Measurements from ENCODE around the gene ATP8B4. TPM values are rescaled to one million over a fixed set of nuclear protein-coding genes. Genes with fewer than 3 reads are reported as not detected.

Gene ATP8B4
- total RNA-seq, 1 experiment from 2014 or later: 4.2 TPM

DNA sequence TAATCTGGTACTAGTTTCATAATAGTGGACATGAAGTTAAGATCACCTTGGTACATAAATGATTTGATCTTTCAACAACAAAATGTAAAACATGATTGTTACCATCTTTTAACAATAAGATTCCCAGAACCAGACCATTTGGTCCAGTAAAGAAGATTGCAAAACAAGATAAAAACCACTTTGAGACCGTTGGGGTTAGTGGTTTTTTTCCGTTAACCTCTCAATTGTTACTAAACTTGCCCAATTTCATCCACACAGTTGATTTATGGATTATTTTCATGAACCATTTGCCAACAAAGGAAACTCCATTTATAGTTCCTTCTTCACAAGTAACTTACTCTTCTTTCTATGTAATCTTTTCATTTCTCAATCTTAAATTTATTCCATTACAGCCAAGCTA, 53.8 kb downstream of the ATP8B4 start:
- DNase-seq (ENCODE audit: extremely low read depth, low read depth): no peak

DNA sequence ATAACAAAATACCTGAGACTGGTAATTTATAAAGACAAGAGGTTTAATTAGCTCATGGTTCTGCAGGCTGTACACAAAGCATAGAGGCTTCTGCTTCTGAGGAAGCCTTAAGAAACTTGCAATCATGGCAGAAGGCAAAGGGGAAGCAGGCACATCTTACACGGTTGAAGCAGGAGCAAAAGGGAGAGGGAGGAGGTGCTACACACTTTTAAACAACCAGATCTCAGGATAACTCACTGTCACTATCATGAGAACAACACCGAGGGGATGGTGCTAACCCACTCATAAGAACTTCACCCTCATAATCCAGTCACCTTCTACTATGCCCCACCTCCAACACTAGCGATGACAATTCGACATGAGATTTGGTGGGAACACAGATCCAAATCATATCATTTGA, 54.4 kb downstream of the ATP8B4 start:
- DNase-seq (ENCODE audit: extremely low read depth, low read depth): no peak

DNA sequence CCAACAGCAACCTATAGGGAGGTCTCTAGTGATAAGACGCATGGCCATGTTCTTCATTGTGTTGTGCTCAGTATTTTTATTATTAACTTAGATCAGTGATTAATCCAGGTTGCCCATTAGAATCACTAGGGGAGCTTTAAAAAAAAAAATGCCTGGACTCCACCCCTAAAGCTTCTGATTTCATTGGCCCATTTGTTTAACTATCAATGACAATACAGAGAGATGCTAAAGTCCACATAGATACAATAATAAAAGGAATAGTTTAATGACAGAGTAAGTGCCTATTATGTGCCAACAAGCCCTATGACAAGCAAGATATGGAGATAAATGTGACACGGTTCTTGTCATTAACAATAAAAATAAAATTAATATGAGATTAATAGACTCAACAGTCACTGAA, 55.8 kb downstream of the ATP8B4 start:
- no peak for DNase-seq (ENCODE audit: extremely low read depth, low read depth)

DNA sequence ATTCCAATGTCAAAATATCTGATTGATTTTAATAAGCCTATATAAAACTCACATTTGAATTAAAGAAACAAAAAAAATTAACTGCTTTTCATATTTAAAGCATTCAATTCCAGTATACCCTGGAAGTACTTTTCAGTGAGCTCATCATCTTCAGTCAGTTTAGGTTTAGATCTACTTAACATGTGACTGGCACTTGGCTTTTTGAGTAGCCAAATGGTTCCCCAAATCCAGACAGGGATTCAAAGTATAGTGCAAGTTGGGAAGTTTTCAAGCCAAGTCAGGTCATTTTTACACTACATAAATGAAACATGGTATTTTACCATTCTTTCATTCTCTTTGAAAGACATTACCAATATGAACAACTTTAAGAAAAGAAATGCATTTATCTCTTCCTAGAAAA, 57.5 kb downstream of the ATP8B4 start:
- no peak for DNase-seq (ENCODE audit: extremely low read depth, low read depth)

DNA sequence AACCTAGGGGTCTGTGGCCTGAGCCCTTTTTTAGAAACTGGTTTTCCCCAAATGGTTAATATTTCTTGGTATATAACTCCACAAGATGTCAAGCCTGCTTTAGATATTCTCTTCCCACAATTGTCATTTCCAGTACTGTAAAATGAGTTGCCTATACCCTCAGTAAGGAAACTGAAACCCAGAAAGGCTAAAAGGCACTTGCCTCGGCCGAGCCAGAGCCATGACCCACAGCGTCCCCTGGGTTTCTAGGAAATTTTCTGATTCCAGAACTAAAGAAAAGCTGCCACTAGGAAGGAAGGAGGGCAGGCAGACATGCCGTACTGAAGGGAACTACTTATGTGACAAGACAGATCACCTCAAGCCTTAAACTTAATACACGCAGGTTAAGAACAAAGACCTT, 59.1 kb downstream of the ATP8B4 start:
- DNase-seq (ENCODE audit: extremely low read depth, low read depth): no peak

DNA sequence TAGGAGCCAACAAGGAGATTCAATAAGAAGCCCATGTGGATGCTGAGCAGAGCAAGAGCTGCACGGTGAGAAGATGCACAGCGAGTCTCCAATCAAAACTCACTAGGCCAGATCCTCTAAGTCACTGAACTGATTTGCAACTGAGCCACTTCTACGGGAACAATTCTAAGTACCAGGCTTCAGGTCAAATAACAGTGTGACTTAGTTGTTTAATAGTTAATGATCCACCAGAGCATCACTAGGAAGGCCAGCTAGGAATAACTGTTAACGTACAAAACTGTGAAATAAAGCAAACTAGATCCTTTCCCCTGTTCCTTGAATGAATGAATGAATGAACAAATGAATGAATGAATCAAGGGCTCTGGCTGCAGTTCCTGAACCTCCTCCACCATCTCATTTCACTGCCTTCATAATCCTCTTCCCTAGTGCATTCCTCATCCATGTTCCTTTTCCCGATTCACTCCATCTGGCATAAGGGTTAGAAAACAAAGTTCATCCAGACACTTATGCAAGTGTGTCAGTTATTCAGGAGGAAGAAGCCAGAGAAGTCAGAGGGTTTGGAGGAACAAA, 59.7 kb downstream of the ATP8B4 start:
- no peak for DNase-seq (ENCODE audit: extremely low read depth, low read depth)

DNA sequence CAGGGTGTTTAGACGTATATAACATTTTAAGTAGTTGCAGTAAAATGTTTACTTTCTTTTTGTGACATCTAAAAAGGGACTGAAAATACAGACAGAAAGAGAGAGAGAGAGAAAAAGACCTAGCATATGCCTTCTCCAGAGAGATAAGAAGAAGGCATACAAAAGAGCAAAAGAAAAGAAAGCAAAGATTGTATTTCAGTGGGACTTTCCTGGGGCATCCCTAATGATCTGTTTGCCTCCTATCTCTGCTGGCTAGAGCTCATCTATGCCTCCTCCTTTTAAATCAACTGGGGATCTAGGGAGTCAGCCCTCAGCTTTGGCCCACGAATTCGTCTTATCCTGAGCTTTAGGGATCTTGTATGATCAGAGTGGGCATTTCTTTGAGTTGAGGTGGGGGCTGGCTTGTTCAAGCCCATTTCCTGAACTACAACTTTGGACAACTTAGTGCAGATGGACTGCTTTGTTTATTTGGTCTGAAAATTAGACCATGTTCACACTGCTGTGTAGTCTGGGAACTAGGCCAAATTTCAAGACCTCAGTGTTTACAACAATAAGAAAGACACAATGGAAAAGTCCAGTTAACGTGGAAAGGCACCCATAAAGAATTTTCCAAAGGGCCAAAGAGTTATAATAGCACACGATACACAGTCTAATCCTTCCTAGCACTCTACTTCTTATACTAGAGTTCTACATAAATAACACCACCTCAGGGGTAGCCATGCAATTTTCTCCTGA, 61.0 kb downstream of the ATP8B4 start:
- DNase-seq (ENCODE audit: extremely low read depth, low read depth): no peak

DNA sequence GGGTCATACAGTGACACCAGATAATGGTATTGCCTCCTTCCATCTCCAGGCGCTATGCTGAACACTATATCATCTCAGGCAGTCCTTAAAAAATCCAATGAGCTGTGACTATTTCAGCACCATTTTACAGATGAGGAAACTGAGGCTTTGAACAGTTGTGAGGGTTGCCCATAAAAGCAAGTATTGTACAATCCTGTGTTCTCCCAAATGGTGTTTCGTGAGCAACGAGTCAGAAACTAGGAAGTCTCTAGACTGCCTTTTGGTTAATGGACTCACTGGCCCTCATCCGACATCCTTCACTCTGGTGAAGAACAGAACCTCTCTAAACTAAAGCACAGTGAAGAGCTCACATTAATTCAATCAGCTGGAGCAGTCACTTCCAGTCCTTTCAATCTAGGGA, 61.8 kb downstream of the ATP8B4 start:
- no peak for DNase-seq (ENCODE audit: extremely low read depth, low read depth)

DNA sequence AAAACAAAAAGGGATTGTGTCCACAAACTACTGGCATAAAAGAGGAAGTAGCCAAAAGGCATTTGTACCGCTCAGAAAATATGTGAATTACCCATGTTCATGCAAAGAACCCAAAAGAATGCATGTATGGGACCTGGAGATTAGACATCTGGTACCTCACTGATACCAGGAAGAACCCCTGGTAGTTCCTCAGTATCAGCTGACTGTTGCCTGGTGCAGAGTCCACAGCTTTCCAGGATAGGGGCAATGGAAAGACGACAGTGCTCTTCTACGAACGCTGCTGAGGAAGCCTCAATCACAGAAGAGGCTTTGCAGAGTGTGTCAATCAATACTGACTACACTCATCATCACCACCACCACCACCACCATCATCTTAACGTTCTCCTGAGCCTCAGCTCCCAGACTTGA, 63.3 kb downstream of the ATP8B4 start:
- DNase-seq (ENCODE audit: extremely low read depth, low read depth): no peak

DNA sequence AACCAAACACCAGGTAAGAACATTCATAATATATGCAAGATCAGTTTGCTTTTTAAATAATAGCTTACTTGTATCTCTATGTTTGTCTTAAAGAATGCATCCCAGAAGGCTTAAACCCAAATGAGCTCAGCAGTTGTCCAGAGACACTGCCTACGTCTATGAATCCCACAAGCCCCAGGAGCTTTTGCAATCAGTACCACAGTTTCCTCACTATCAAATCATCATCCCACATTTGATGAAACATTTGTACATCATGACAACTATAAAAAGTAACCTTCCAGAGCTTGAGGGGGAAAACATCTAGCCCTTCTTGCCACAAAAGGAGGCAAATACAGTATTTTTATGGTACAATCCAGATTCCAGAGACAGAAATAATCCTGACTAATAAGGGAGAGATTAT, 63.7 kb downstream of the ATP8B4 start:
- DNase-seq (ENCODE audit: extremely low read depth, low read depth): no peak

DNA sequence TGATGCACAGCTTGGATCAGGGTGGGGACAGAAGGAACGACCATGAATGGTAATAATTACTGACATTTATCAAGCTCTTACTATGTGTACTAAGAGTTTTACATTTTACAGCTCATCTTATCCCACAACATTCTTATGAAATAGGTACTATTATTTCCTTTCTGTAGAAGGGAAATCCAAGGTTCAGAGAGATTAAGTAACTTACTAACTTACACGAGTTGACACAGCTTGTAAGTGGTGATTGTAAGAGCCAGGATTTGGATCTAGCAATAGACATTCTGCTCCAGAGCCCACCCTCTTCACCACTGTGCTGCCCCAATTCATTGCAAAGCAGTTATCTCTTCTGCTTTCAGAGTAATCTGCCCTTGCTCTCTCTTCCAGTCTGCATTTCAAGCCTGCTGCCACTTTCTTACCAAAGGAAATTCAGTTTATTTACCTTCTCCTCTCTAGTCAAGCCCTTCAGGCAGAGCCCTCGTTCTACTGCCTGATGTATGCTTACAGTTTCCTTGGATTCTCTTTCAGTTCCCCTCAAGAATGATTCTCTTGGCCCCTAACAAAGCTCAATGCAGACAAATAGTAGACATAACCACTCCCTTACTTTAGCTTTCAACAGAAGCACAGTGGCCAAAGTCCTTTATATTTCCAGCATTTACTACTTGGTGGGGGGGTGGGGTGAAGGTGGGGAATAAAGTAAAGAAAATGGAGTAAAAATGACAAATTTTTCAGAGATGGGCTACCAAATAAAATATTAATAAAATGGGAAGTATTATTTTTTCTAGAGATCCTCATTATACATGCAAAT, 65.8 kb downstream of the ATP8B4 start:
- no peak for DNase-seq (ENCODE audit: extremely low read depth, low read depth)

DNA sequence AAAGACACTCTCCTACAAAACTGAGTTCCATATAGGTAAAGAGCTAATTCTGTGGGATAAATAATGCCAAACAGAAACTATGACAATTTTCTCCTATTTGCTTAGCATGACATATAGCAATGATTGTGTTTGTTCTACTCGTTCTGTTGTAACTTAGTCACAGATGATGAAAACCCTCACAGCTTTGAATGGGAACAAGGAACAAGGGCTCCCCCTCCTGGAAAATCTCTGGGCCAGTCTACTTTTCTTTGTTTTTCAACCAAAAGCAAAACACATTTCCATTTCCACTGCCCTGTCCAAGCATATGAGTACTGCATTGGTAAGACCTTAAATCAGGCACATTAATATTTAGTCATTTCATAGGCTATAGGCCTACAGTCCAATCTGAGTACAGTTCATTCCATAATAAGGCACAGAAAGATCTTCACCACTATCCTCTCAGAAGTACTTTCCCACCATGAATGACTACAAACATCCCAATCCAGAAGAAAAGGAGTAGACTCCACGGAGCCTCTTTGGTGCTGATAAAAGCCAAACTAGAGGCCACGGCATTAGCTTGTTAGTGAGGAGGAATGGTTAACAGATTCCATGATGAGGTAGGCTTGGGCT, 67.1 kb downstream of the ATP8B4 start:
- peak; percentile 84 for DNase-seq (ENCODE audit: extremely low read depth, low read depth)

DNA sequence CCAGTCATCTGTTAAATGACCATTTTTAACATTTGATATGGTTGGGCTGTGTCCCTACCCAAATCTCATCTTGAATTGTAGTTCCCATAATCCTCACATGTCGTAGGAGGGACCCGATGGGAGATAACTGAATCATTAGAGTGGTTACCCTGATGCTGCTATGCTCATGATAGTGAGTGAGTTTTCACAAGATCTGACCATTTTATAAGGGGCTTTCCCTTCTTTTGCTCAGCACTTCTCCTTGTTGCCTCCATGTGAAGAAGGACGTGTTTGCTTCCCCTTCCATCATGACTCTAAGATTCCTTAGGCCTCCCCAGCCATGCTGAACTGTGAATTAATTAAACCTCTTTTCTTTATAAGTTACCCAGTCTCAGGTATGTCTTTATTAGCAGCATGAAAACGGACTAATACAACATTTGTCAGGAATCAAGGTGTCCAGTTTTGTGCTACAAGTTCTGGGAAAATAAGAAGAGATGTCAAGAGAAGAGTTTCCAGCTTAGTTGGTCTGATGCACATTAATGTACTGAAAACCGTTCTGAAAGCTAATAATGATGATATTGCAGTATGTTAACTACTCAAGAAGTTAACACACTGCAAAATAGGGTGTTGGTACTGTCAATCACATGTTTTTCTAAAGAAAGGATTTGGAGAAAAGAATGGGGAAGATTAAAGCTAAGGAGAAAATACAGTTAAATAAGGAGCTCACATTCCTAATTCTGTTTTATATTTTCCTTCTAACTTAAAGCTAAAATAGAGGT, 67.9 kb downstream of the ATP8B4 start:
- peak; percentile 0 for DNase-seq (ENCODE audit: extremely low read depth, low read depth)

DNA sequence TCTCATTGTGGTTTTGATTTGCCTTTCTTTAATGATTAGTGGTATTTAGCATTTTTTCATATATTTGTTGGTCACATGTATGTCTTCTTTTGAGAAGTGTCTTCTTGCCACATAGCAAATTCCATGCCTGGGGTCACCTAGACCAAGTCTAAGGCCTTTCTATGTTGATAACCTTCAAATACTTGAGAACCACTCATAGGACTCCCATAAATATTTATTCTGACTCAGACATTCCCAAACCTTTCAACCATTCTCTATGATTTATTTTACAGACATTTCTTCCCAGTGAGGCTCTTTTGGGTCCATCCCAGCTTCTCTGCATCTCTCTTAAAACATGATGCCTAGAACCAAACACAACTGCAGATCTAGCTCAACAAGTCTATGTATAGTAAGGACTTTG, 69.2 kb downstream of the ATP8B4 start:
- no peak for DNase-seq (ENCODE audit: extremely low read depth, low read depth)

DNA sequence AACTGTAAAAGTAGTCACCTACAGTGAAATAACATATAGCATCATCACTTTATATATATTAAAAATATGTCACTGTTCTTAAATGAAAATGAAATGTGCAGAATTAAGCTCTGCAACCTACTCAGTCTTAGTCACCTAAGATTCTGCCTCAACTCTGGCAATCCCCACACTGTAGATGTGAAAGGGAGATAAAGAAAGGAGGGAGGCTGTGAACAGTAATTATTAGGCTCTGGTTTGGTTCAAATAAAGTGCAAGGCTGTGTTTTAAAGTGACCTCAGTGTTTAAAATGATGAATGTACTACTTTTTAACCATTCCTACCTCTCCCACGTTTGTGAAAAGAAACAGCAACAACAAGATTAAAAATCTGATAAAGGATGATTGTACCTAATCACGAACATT, 72.2 kb downstream of the ATP8B4 start:
- no peak for DNase-seq (ENCODE audit: extremely low read depth, low read depth)

DNA sequence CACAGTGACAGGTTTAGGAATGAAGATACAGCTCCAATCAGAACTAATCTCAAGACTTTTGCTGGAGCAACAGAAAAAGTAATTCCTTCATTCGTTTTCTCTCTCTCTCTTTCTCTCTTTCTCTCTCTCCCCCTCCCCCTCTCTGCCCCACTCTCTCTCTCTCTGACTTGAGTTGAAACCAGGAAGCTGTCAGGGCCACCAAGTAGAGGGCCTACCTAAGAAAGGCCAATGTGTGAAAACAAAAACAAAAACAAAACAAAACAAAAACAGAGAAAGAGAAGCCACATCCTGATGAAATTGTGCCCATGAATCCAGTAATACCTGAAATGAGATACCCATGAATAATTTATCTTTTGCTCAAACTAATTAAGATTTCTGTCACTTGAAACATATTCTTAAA, 72.9 kb downstream of the ATP8B4 start:
- DNase-seq (ENCODE audit: extremely low read depth, low read depth): no peak

DNA sequence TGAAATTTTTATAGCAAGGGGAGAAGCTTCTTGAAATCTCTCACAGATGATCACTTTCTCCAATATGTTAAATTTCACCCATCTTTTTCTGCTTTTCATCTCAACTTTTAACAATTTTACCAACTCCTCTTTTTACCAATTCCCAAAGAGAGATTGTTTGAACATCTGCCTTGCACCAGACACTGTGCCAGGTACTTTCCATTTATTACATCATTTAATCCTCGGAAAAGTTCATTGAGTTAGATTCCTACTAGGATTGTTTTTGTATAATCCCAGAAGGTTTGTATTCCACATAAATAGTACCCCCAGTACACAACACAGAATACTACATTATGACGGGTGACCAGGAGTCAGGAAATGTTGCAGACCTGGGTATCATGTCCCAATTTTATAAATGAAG, 74.1 kb downstream of the ATP8B4 start:
- no peak for DNase-seq (ENCODE audit: extremely low read depth, low read depth)

DNA sequence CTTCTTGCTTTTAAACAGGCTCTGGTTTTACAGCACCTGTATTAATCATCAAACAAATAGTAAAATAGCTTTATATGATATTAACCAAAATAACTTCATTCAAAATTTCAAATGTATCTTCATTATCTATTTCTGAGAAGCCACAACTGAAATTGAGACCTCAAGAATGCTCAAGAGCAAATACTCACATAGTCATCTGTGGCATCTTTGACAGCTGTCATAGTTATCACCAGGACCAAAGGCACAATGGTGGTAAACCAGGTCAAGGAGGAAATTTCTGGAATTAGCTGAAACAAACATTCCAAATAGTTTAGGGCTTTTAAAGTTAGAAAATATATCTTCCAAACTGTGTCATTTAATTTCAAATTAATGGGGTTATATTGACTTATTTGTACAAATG, 74.6 kb downstream of the ATP8B4 start:
- DNase-seq (ENCODE audit: extremely low read depth, low read depth): no peak

DNA sequence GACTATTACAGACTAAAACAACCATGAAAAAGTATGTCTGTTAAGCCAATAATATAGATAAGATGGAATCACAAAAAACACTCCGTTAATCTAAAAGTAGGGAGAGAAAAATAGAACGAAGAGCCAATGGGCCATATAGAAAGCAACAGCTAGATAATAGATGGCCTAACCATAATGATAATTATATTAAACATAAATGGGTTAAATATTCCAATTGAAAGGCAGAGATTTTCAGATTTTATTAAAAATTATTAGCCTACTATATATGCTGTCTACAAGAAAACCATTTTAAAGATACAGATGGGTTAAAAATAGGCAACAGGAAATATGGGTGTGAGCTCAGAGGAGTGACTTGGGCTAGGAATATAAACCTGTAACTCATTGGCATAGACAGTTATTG, 76.3 kb downstream of the ATP8B4 start:
- DNase-seq (ENCODE audit: extremely low read depth, low read depth): no peak

DNA sequence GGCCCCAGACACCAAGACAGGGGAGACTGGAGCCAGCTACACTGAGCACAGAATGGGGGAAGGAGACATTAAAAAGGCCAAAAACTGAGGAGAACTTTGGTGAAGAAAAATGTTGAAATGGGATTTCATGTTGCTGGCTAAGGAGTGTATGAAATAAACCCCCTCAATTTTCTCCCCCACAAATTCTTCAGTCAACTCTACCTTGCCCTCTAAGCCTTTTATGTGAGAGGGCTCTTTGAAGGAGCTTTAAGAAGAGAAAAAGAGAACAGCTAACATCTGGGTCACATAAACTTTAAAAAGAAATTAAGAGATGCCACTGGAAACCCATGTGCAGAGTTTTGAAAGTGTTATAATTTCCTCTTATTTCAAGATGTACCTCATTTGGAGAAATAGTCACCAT, 88.6 kb downstream of the ATP8B4 start:
- DNase-seq (ENCODE audit: extremely low read depth, low read depth): no peak

DNA sequence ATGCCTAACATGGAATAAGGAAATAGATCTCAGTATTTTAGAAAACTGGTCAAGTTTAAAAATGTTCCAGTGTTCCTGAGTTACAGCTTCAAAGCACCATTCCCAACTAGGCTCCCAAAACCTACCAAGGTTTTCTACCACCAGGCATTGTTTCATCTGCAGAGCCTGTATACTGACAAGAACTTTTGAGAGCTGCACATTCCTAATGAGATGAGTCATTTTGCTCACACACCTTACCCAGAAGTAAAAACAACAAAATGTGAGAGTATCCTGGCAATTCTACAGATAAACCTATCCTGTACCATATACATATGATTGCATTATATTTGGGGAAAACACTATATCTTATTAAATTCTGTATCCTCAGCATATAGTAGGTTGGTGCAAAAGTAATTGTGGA, 90.7 kb downstream of the ATP8B4 start:
- no peak for DNase-seq (ENCODE audit: extremely low read depth, low read depth)
